ENCODE data around the gene MAP4K3. TPM values are rescaled to one million over a fixed set of nuclear protein-coding genes. Genes with fewer than 3 reads are reported as not detected.

Gene MAP4K3
- total and polyA plus RNA-seq, 10 of the 15 experiments (the other 5 are each of a cell fraction or from before 2014, with no cell fraction given) = 0.04 to 0.95 (median 0.21) TPM; not detected in 1

GRCh38 chr2:39455826-39456225, 18.7 kb upstream of the MAP4K3 start:
- RAD21 ChIA-PET (ENCODE audit: unreplicated experiment) = no interaction called here
- BruUV-seq (replicated peaks) = no TSS peak
- FAIRE-seq = no peak

GRCh38 chr2:39452396-39452795, 15.3 kb upstream of the MAP4K3 start:
- Histone ChIP-seq H3K4me1 (ENCODE audit: control insufficient read depth, insufficient read depth, low read length) (no peaks in the 10 kb centered on the region), H2AFZ (ENCODE audit: control insufficient read depth, low read depth, low read length) (no peak overlapping the region), H3K27me3 (replicated peaks in 1 of 2; ENCODE audit: control insufficient read depth in 2 of 2, insufficient read depth in 2 of 2, low read length in 1 of 2) (no peaks in the 10 kb centered on the region), H3K9me3 (replicated peaks; ENCODE audit: control insufficient read depth, insufficient read depth, low read length) (no peaks in the 10 kb centered on the region), H3K9ac (ENCODE audit: control insufficient read depth, insufficient read depth, low read length) (no peak overlapping the region), H3K27ac (ENCODE audit: control insufficient read depth, insufficient read depth) (no peak overlapping the region), H4K20me1 (ENCODE audit: control insufficient read depth, insufficient read depth) (no peaks in the 10 kb centered on the region), H3K4me2 (ENCODE audit: control insufficient read depth, insufficient read depth) (no peak overlapping the region), H3K79me2 (ENCODE audit: control insufficient read depth, insufficient read depth, low read length) (no peaks in the 10 kb centered on the region), H3K4me3 (no peak overlapping the region), H3K36me3 (ENCODE audit: control insufficient read depth in 2 of 2, insufficient read depth in 2 of 2, low read length in 1 of 2) (no peaks in the 10 kb centered on the region)
- WGBS (ENCODE audit: insufficient coverage, insufficient replicate concordance, low lambda C conversion rate, missing lambda C conversion rate) = 99% methylated on average over 5 of the region's 5 CpGs
- no TSS peak for BruUV-seq (replicated peaks)
- intact Hi-C loops (cut with micrococcal nuclease; ENCODE audit: unreplicated experiment) = no loop called here
- DNase-seq (ENCODE audit: low read depth, low spot score) (no peak), ATAC-seq (no peak), FAIRE-seq (no peak)
- SMC1A ChIA-PET (ENCODE audit: uncharacterized antibody, unreplicated experiment) = no interaction called here
- CTCF ChIA-PET = no interaction called here
- in situ Hi-C loops (cut with MboI) = no loop called here
- POLR2A ChIA-PET = no interaction called here
- RAD21 ChIA-PET (ENCODE audit: unreplicated experiment) = no interaction called here
- TF ChIP-seq BACH1 (IDR thresholded peaks at IDR 0.05; ENCODE audit: borderline replicate concordance) (no peak), FOXK2 (IDR thresholded peaks at IDR 0.05) (no peak), MTA3 (IDR thresholded peaks at IDR 0.05; ENCODE audit: borderline replicate concordance, low read length) (no peak), SUPT20H (IDR thresholded peaks at IDR 0.05; ENCODE audit: borderline replicate concordance, control insufficient read depth, low read depth, low read length) (no peak), RUNX3 (IDR thresholded peaks at IDR 0.05; ENCODE audit: low read length) (no peak), ZNF622 (IDR thresholded peaks at IDR 0.05) (no peak), E4F1 (IDR thresholded peaks at IDR 0.05; ENCODE audit: borderline replicate concordance, partially characterized antibody) (no peak), ZNF24 (IDR thresholded peaks at IDR 0.05) (no peak), KDM1A (IDR thresholded peaks at IDR 0.05; ENCODE audit: borderline replicate concordance) (no peak), PAX5 (IDR thresholded peaks at IDR 0.05; ENCODE audit: borderline replicate concordance, low read depth, low read length) (no peak)

More at GRCh38 chr2:39455826-39456225, 18.7 kb upstream of the MAP4K3 start:
- CTCF ChIA-PET = no interaction called here
- in situ Hi-C loops (cut with MboI) (no loop called here), intact Hi-C loops (cut with micrococcal nuclease; ENCODE audit: unreplicated experiment) (no loop called here)
- H3K9me3 ChIP-seq (replicated peaks; ENCODE audit: control insufficient read depth, insufficient read depth, low read length) = no peaks in the 10 kb centered on the region
- no peaks in the 10 kb centered on the region for H3K4me1 ChIP-seq (ENCODE audit: control insufficient read depth, insufficient read depth, low read length)
- H3K27ac ChIP-seq (ENCODE audit: control insufficient read depth, insufficient read depth) = no peak overlapping the region
- H2AFZ ChIP-seq (ENCODE audit: control insufficient read depth, low read depth, low read length) = no peak overlapping the region
- no peak overlapping the region for H3K4me3 ChIP-seq
- H3K9ac ChIP-seq (ENCODE audit: control insufficient read depth, insufficient read depth, low read length) = no peak overlapping the region
- H3K79me2 ChIP-seq (ENCODE audit: control insufficient read depth, insufficient read depth, low read length) = no peaks in the 10 kb centered on the region
- no peaks in the 10 kb centered on the region for H3K27me3 ChIP-seq (replicated peaks in 1 of 2; ENCODE audit: control insufficient read depth in 2 of 2, insufficient read depth in 2 of 2, low read length in 1 of 2)
- H4K20me1 ChIP-seq (ENCODE audit: control insufficient read depth, insufficient read depth) = no peaks in the 10 kb centered on the region
- 35% methylated on average over 2 of the region's 2 CpGs for WGBS (ENCODE audit: insufficient coverage, insufficient replicate concordance, low lambda C conversion rate, missing lambda C conversion rate)
- no peaks in the 10 kb centered on the region for H3K36me3 ChIP-seq (ENCODE audit: control insufficient read depth in 2 of 2, insufficient read depth in 2 of 2, low read length in 1 of 2)
- TF ChIP-seq JUND (IDR thresholded peaks at IDR 0.05; ENCODE audit: low read depth, low read length) (no peak), IRF3 (IDR thresholded peaks at IDR 0.05) (no peak)
- SMC1A ChIA-PET (ENCODE audit: uncharacterized antibody, unreplicated experiment) = no interaction called here
- no peak overlapping the region for H3K4me2 ChIP-seq (ENCODE audit: control insufficient read depth, insufficient read depth)
- POLR2A ChIA-PET = no interaction called here
- DNase-seq (ENCODE audit: low read depth, low spot score) (no peak), ATAC-seq (no peak)
